ENCODE results near the gene DENND11. TPM values are rescaled to one million over a fixed set of nuclear protein-coding genes. Genes with fewer than 3 reads are reported as not detected.

Gene DENND11
- polyA plus RNA-seq, 1 experiment, result 4.6 TPM

- H3K4me3 ChIP-seq (ENCODE audit: low read depth, low read length), result no peak overlapping the region
- peaks cover 8% of the 10 kb centered on the region for H3K36me3 ChIP-seq (ENCODE audit: control insufficient read depth, insufficient read depth, low read length)
- TF ChIP-seq CTCF (IDR thresholded peaks at IDR 0.05; ENCODE audit: insufficient read depth, low read depth, low read length), result no peak
- ChIA-PET POLR2A (no interaction called here), CTCF (interaction anchor here (1.1 to 2.2 kb wide), 2 partner anchors 11 kb away, joined by 3 to 7 read pairs; no protein-coding TSS in a partner anchor)
- DNase-seq (ENCODE audit: low read depth), result no peak
- no peaks in the 10 kb centered on the region for H3K27me3 ChIP-seq (ENCODE audit: control insufficient read depth, insufficient read depth, low read length)
These were observed 36.5 kb downstream of the DENND11 start for GRCh38 chr7:141665208-141666035.

GRCh38 chr7:141664450-141664849, 37.5 kb downstream of the DENND11 start:
- POLR2A ChIA-PET, result no interaction called here
- no peak for DNase-seq (ENCODE audit: low read depth)
- CTCF ChIA-PET, result interaction anchor here (1.4 to 2.2 kb wide), 2 partner anchors 10 to 74 kb away, joined by 4 to 7 read pairs; partner anchors contain the start of gene SSBP1
- no peak for TF ChIP-seq CTCF (IDR thresholded peaks at IDR 0.05; ENCODE audit: insufficient read depth, low read depth, low read length)
- peaks cover 11% of the 10 kb centered on the region for H3K36me3 ChIP-seq (ENCODE audit: control insufficient read depth, insufficient read depth, low read length)
- H3K27me3 ChIP-seq (ENCODE audit: control insufficient read depth, insufficient read depth, low read length), result no peaks in the 10 kb centered on the region
- no peak overlapping the region for H3K4me3 ChIP-seq (ENCODE audit: low read depth, low read length)

DNA sequence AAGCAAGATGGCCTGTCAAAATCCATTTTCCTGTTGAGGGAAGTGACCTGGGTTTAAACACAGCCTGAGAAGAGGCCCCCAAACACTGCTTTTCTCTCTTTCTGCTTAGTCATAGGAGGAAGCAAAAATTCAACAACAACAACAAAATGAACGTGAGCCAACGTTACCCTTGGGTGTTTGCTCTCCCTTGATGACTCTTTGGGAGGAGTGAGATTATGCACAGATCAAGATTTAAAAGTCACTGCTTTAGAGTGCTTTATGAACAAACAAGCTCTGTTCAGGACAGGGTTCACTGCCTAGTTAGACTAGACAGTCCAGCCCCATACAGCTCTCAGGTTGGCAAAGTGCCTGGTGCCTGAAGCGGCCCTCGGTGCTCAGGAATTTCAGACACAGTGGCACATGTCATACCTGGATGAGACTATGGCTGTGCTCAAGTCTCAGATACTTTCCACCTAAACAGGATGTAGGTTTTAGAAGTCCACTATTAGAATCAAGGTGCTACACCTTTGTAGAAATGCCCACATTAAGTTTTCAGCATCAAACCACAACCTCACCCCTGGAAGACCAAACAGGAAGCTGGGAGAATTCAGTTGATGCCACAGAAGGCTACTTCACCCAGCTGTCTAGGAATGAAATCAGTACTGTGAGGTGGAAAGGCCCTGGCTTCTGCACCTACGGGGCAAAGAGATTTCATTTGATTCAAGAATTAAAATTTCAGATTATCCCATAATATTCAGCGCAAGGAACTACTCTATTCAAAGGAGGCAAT, 38.7 kb downstream of the DENND11 start:
- ChIA-PET CTCF (interaction anchor here (1.4 to 2.2 kb wide), 2 partner anchors 8 to 75 kb away, joined by 4 to 7 read pairs; partner anchors contain the start of gene SSBP1), POLR2A (no interaction called here)
- Histone ChIP-seq H3K36me3 (ENCODE audit: control insufficient read depth, insufficient read depth, low read length) (peaks cover 11% of the 10 kb centered on the region), H3K27me3 (ENCODE audit: control insufficient read depth, insufficient read depth, low read length) (no peaks in the 10 kb centered on the region), H3K4me3 (ENCODE audit: low read depth, low read length) (no peak overlapping the region)
- no peak for DNase-seq (ENCODE audit: low read depth)
- no peak for TF ChIP-seq CTCF (IDR thresholded peaks at IDR 0.05; ENCODE audit: insufficient read depth, low read depth, low read length)

DNA sequence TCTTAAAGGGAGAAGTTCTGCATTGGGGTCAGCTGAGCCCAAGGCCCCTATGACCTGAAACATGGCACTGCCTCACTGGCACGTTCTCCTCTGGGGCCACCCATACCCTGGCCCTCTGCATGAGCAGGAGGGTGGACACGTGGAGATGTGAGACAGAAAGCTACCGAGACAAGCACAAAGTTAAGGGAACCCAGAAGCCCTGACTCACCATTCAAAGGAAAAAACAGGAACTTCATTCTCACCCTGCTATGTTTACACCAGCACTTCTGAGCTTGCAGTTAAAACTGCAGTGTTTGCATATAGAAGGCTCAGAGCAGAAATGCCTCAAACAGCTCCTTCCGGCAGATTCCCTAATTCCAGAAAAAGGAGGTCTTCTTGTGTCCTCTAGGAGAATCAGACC, 41.7 kb downstream of the DENND11 start:
- ChIA-PET POLR2A (no interaction called here), CTCF (interaction anchor here (1.7 to 4.3 kb wide), 2 partner anchors 9 to 11 kb away, joined by 4 to 18 read pairs; no protein-coding TSS in a partner anchor)
- no peak for TF ChIP-seq CTCF (IDR thresholded peaks at IDR 0.05; ENCODE audit: insufficient read depth, low read depth, low read length)
- peaks cover 11% of the 10 kb centered on the region for H3K36me3 ChIP-seq (ENCODE audit: control insufficient read depth, insufficient read depth, low read length)
- no peak overlapping the region for H3K4me3 ChIP-seq (ENCODE audit: low read depth, low read length)
- DNase-seq (ENCODE audit: low read depth), result no peak
- no peaks in the 10 kb centered on the region for H3K27me3 ChIP-seq (ENCODE audit: control insufficient read depth, insufficient read depth, low read length)

- ChIA-PET CTCF (interaction anchor here (1.7 to 4.3 kb wide), 2 partner anchors 8 to 10 kb away, joined by 4 to 18 read pairs; no protein-coding TSS in a partner anchor), POLR2A (no interaction called here)
- no peaks in the 10 kb centered on the region for H3K27me3 ChIP-seq (ENCODE audit: control insufficient read depth, insufficient read depth, low read length)
- TF ChIP-seq CTCF (IDR thresholded peaks at IDR 0.05; ENCODE audit: insufficient read depth, low read depth, low read length), result no peak
- DNase-seq (ENCODE audit: low read depth), result no peak
- H3K36me3 ChIP-seq (ENCODE audit: control insufficient read depth, insufficient read depth, low read length), result peaks cover 10% of the 10 kb centered on the region
- no peak overlapping the region for H3K4me3 ChIP-seq (ENCODE audit: low read depth, low read length)
These were observed 42.5 kb downstream of the DENND11 start for GRCh38 chr7:141659501-141659900.

Measured in BJ (cell line).